GM19239 (cell line): ENCODE results near the gene PTPN23.
"Not testable (repeated sequence)": the region's sequence is repeated elsewhere in the genome, so short reads cannot be mapped to it uniquely, and the experiment has no call there.

Source experiments
- DNase-seq: peaks from one replicate; pipeline ENCODE4 v3.0.0; 2011; ENCODE audit warnings: low spot score; ENCODE audit not compliant: insufficient read length
- FAIRE-seq: peaks from 2 replicates; lab custom pipeline; 2011; peaks lifted over from hg19 to GRCh38; lab: Jason Lieb, UNC

Gene PTPN23

GRCh38 chr3:47380601-47381316, at the start of gene PTPN23:
Gene PTPN23, plus strand, starts transcription at chr3:47381021. Its CDS starts 76 bp downstream, at chr3:47381097.
- FAIRE-seq (peak; percentile 97), DNase-seq (peak; percentile 89)

- FAIRE-seq (no peak), DNase-seq (no peak)
Observed at GRCh38 chr3:47333907-47334306, 46.9 kb upstream of the PTPN23 start.

- no peak for FAIRE-seq
- no peak for DNase-seq
Observed at GRCh38 chr3:47337656-47338055, 43.2 kb upstream of the PTPN23 start.

GRCh38 chr3:47339951-47340350, 40.9 kb upstream of the PTPN23 start:
- FAIRE-seq (no peak), DNase-seq (no peak)

GRCh38 chr3:47340866-47341265, 40.0 kb upstream of the PTPN23 start:
- DNase-seq: no peak
- no peak for FAIRE-seq

- no peak for FAIRE-seq
Observed at GRCh38 chr3:47342151-47342550, 38.7 kb upstream of the PTPN23 start.

GRCh38 chr3:47342812-47343211, 38.0 kb upstream of the PTPN23 start:
- FAIRE-seq: no peak
- no peak for DNase-seq

More at GRCh38 chr3:47342151-47342550, 38.7 kb upstream of the PTPN23 start:
- DNase-seq: no peak

GRCh38 chr3:47343471-47343971, 37.3 kb upstream of the PTPN23 start:
- DNase-seq (no peak), FAIRE-seq (no peak)

- no peak for FAIRE-seq
- no peak for DNase-seq
Observed at GRCh38 chr3:47344971-47345370, 35.9 kb upstream of the PTPN23 start.

- DNase-seq (peak; percentile 79), FAIRE-seq (peak; percentile 92)
Observed at GRCh38 chr3:47347217-47347801, 33.5 kb upstream of the PTPN23 start.

GRCh38 chr3:47348411-47349154, 32.2 kb upstream of the PTPN23 start:
- DNase-seq: no peak
- FAIRE-seq: no peak

- no peak for DNase-seq
Observed at GRCh38 chr3:47355010-47355409, 25.8 kb upstream of the PTPN23 start.

GRCh38 chr3:47356201-47356600, 24.6 kb upstream of the PTPN23 start:
- no peak for FAIRE-seq
- no peak for DNase-seq

More at GRCh38 chr3:47355010-47355409, 25.8 kb upstream of the PTPN23 start:
- no peak for FAIRE-seq

GRCh38 chr3:47359323-47359722, 21.5 kb upstream of the PTPN23 start:
- FAIRE-seq: no peak
- DNase-seq: no peak

GRCh38 chr3:47360110-47360517, 20.7 kb upstream of the PTPN23 start:
- not testable (repeated sequence) for DNase-seq, FAIRE-seq

- no peak for FAIRE-seq
- no peak for DNase-seq
Observed at GRCh38 chr3:47362701-47363100, 18.1 kb upstream of the PTPN23 start.

GRCh38 chr3:47365213-47366153, 15.3 kb upstream of the PTPN23 start:
- no peak for FAIRE-seq

GRCh38 chr3:47366833-47367232, 14.0 kb upstream of the PTPN23 start:
- no peak for FAIRE-seq
- no peak for DNase-seq

More at GRCh38 chr3:47365213-47366153, 15.3 kb upstream of the PTPN23 start:
- DNase-seq: no peak

GRCh38 chr3:47367631-47368030, 13.2 kb upstream of the PTPN23 start:
- no peak for DNase-seq
- no peak for FAIRE-seq

- FAIRE-seq: not testable (repeated sequence)
Observed at GRCh38 chr3:47370020-47370419, 10.8 kb upstream of the PTPN23 start.

More at GRCh38 chr3:47370020-47370419, 10.8 kb upstream of the PTPN23 start:
- DNase-seq: not testable (repeated sequence)
